BLaER1 (cell line): ENCODE results near the gene FAM110A.

Source experiments
- H3K27ac ChIP-seq: shearing (Covaris generic); formaldehyde crosslinking; 2 replicates; pipeline ENCODE4 v1.8.1; 2022
- H3K27me3 ChIP-seq: shearing (Covaris generic); formaldehyde crosslinking; 2 replicates; pipeline ENCODE4 v1.8.1; 2022
- H3K36me3 ChIP-seq: shearing (Covaris generic); formaldehyde crosslinking; 2 replicates; pipeline ENCODE4 v1.8.1; 2022
- H3K4me1 ChIP-seq: shearing (Covaris generic); formaldehyde crosslinking; 2 replicates; pipeline ENCODE4 v1.8.1; 2022
- H3K4me2 ChIP-seq: shearing (Covaris generic); formaldehyde crosslinking; 2 replicates; pipeline ENCODE4 v1.8.1; 2022
- H3K4me3 ChIP-seq: shearing (Covaris generic); formaldehyde crosslinking; 2 replicates; pipeline ENCODE4 v1.8.1; 2022
- H3K9ac ChIP-seq: shearing (Covaris generic); formaldehyde crosslinking; 2 replicates; pipeline ENCODE4 v1.8.1; 2022
- H3K9me3 ChIP-seq: shearing (Covaris generic); formaldehyde crosslinking; 2 replicates; pipeline ENCODE4 v1.8.1; 2022
- H4K20me1 ChIP-seq: shearing (Covaris generic); formaldehyde crosslinking; 2 replicates; pipeline ENCODE4 v1.8.1; 2022
- Cebpa-rat ChIP-seq: shearing (Covaris generic); IDR thresholded peaks from 2 replicates; pipeline ENCODE4 v1.8.1; 2022

The FAM110A gene

DNA sequence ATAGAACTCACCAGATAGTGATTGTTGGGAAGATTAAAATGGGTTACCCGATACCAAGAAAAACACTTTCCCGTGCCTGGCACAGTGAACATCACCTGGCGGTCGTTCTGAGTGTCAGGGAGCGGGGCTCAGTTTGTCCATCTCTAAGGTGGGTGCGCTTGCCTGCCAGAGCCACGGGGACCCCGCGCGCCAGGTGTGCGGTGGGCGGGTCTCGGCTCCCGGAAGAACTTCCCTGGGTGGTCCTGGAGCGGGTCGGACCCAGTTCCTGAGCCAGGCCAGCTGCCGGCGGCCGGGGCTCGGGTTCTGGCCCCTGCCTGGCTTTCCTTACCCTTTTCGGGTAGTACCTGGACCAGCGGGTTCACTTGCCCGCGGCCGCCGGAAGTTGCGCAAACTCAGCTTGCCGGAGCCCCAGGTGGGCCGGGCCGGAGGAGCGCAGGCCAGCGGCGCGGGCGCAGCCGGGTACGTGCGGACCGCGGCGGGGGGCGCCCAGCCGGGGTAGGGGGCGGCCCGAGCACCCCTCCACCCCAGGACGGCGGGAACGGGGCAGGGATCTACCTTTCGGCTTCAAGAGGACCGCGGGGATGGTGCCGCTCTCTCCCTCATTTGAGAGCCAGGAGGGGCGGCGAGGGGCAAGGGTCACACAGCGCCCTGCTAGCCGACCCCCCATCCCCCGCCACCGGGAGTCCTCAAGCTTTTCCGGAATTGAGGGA, 7.5 kb downstream of the FAM110A start:
- H4K20me1 ChIP-seq = peaks cover 19% of the 10 kb centered on the region

DNA sequence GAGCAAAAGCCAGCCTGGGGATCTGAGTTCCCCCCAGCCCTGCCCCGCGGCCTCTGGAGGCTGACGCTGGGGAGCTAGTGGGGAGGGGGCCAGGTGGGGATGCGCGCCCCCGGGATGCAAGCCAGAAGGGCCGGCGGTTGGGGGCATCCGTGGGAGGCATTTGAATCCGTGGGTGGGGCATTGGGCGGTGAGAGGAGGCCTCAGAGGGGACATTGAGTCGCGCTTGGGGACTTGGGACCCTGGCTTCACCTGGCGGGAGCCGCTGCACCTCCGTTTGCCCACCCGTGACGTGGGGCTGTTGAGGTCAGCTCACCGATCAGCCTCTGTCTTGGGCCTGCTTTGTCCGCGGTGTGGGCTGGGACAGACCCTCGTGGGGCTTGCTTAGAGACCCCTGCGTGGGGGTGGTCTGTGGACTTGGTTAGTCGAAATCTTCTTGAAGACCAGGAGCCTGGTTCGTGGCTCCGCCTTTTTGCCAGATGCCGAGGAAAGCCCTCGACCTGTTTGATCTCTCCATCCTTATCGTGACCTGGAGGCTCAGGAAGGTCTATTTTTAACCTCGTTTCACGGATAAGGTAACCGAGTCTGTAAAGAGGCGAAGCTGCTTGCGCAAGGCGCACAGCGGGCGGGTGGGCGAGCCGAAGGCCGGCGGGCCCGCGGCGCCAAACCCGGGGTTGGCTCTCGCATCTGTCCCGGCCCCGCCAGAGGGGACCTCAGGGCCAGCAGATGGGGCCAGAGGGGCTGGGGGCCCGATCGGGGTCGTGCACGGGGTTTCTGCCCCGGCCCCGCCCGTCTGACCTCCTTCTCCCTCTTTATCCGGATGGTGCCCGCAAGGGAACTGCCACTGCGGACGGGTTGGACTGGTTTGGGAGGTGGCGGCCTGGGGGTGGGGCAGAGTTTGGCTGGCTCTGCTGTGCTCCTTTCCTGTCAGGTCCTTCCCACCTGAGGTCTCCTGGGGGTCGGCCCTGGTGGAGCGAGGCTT, 8.3 kb downstream of the FAM110A start:
- Histone ChIP-seq H3K9me3 (no peaks in the 10 kb centered on the region), H4K20me1 (peaks cover 23% of the 10 kb centered on the region), H3K9ac (no peak overlapping the region), H3K36me3 (no peaks in the 10 kb centered on the region), H3K27ac (no peak overlapping the region), H3K4me2 (peak overlapping the region; percentile 5; the same call in 1 of the 2 replicates), H3K4me1 (peaks cover 52% of the 10 kb centered on the region), H3K27me3 (no peaks in the 10 kb centered on the region), H3K4me3 (no peak overlapping the region)
- no peak for TF ChIP-seq Cebpa-rat

More for the DNA sequence above, 7.5 kb downstream of the FAM110A start:
- no peak overlapping the region for H3K4me3 ChIP-seq
- peaks cover 51% of the 10 kb centered on the region for H3K4me1 ChIP-seq
- peak overlapping the region; percentile 5 for H3K4me2 ChIP-seq
- H3K9ac ChIP-seq = no peak overlapping the region
- H3K36me3 ChIP-seq = no peaks in the 10 kb centered on the region
- no peak overlapping the region for H3K27ac ChIP-seq
- no peak for TF ChIP-seq Cebpa-rat
- no peaks in the 10 kb centered on the region for H3K9me3 ChIP-seq
- no peaks in the 10 kb centered on the region for H3K27me3 ChIP-seq

DNA sequence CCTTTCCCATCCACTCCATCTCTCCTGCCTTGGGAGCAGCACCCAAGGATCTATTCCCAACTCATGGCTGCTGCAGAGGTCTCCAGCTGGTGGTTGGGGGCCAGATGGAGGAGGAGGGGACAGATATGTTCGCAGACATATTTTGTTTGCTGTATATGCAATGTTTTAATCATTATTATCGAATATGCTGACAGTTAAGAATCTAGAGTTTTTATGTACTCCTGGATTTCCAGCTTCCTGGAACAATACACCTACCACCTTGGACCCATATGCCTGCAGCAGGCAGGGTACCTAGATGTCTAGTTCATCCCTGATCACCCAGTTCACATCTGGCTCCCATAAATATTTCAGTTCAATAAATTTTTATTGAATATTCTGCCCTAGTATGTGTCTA, 9.0 kb downstream of the FAM110A start:
- Histone ChIP-seq H3K9ac (no peak overlapping the region), H3K4me2 (no peak overlapping the region), H3K4me3 (no peak overlapping the region), H3K27ac (no peak overlapping the region), H4K20me1 (peaks cover 29% of the 10 kb centered on the region), H3K36me3 (no peaks in the 10 kb centered on the region), H3K9me3 (no peaks in the 10 kb centered on the region), H3K27me3 (no peaks in the 10 kb centered on the region), H3K4me1 (peaks cover 52% of the 10 kb centered on the region)
- no peak for TF ChIP-seq Cebpa-rat

DNA sequence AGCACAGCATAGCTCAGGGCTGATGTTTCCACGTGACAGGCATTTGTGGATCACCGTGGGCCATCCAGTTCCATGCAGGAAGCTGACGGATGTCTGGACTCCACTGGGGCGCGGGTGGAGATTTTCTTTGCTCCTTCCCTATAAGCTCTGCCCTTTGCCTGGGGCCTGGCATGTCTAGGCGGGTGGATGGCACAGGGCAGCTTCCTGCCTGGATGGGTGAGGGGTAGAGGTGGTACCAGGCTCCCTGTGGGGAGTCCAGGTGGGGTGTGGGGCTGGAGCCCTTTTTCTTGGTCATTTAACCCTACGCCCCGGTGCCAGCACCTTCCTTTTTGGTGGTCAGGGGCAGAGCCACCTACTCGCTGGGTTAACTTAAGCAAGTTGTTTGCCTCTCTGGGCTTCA, 10.4 kb downstream of the FAM110A start:
- Histone ChIP-seq H3K4me1 (peaks cover 58% of the 10 kb centered on the region), H3K4me3 (no peak overlapping the region), H3K9me3 (no peaks in the 10 kb centered on the region), H4K20me1 (peaks cover 42% of the 10 kb centered on the region), H3K4me2 (peak overlapping the region; percentile 99), H3K36me3 (no peaks in the 10 kb centered on the region), H3K9ac (no peak overlapping the region), H3K27me3 (no peaks in the 10 kb centered on the region), H3K27ac (no peak overlapping the region)
- TF ChIP-seq Cebpa-rat = no peak

DNA sequence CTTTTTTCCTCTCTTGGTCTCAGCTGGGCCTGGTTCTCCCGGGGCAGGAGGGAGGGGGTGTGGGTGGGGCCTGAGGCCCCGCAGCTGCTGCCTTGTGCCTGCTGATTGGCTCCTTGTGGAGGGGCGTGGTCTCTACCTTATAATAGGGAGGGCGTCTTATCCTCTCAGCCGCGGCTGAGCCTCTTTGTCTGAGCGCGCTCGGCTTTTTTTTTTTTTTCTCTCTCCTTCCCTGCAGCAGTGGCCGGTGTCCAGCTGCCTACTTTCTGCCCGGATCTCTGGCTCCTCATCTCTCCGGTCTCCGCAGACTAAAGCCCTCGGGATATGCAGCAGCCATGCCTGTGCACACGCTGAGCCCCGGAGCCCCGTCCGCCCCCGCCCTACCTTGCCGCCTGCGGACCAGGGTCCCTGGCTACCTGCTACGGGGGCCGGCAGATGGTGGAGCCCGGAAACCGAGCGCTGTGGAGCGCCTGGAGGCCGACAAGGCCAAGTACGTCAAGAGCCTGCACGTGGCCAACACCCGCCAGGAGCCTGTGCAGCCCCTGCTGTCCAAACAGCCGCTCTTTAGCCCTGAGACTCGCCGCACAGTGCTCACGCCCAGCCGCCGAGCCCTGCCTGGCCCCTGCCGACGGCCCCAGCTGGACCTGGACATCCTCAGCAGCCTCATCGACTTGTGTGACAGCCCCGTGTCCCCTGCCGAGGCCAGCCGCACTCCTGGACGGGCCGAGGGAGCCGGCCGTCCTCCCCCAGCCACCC, 11.1 kb downstream of the FAM110A start:
- Histone ChIP-seq H3K4me2 (peak overlapping the region; percentile 99), H4K20me1 (peaks cover 42% of the 10 kb centered on the region), H3K4me1 (peaks cover 59% of the 10 kb centered on the region), H3K27me3 (no peaks in the 10 kb centered on the region), H3K27ac (peak overlapping the region; percentile 80), H3K36me3 (no peaks in the 10 kb centered on the region), H3K4me3 (peak overlapping the region; percentile 87), H3K9ac (peak overlapping the region; percentile 87), H3K9me3 (no peaks in the 10 kb centered on the region)
- TF ChIP-seq Cebpa-rat = no peak

DNA sequence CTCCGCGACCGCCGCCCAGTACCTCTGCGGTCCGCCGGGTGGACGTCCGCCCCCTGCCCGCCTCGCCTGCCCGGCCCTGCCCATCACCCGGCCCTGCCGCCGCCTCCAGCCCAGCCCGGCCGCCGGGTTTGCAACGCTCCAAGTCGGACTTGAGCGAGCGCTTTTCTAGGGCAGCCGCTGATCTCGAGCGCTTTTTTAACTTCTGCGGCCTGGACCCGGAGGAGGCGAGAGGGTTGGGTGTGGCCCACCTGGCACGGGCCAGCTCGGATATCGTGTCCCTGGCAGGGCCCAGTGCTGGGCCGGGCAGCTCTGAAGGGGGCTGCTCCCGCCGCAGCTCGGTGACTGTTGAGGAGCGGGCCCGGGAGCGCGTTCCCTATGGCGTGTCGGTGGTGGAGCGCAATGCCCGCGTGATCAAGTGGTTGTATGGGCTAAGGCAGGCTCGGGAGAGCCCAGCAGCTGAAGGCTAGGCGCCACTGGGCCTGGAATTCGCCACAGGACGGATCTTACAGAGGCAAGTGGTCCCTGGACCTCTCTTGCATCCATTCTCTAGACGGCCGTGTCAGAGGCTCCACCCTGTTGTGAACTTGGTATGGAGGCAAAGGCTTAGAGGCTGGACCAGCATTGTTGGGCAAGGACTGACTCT, 11.8 kb downstream of the FAM110A start:
- Histone ChIP-seq H4K20me1 (peaks cover 42% of the 10 kb centered on the region), H3K4me2 (peak overlapping the region; percentile 99)

DNA sequence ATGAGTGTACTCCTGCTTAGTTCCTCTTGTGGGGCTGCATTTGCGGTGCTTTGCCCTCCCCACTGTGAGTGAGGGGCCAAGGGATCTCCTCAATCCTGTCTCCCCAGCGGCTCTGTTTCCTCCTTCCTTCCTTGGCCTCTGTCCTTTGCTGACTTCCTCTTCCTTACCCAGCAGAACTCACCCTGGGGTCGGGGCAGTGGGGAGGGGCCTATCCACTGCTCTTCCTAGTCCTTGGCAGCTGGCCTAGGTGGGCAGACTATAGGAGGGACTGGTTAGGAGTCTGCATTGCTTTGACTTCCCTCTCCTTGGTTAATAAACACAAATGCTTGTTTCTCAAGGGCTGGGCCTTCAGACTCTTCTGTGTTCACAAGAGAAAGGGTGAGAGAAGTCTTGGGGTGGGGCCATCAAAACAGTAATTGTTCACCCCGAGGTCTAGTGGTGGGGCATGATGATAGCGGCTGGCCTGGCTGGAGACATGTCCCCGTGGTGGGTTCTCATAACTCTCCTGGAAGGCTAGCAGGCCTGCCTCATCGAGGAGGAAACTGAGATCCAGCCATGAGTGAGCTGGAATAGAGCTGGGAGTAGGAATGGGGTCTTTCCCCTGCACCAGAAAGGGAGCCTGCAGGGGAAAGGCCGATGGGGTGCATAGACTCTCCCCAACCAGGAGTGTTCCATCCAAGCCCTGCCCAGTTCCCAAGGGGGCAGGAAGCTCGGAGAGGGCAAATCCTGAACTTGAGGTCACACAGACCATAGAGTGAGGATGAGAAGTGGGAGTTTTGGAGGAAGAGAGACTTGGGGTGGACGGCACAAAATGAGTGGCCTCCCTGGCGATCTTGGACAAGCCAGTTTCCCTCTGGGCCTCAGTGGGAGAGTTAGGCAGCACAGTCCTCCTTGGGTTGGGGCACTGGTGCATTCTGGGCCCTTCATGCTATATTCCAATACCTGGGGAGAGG, 12.7 kb downstream of the FAM110A start:
- Histone ChIP-seq H3K9me3 (no peaks in the 10 kb centered on the region), H3K4me2 (peak overlapping the region; percentile 99), H3K36me3 (peaks cover 2% of the 10 kb centered on the region; the same call in 1 of the 2 replicates), H3K27ac (peak overlapping the region; percentile 80), H3K4me1 (peaks cover 55% of the 10 kb centered on the region), H3K9ac (peak overlapping the region; percentile 87), H3K4me3 (peak overlapping the region; percentile 87), H4K20me1 (peaks cover 45% of the 10 kb centered on the region), H3K27me3 (no peaks in the 10 kb centered on the region)
- TF ChIP-seq Cebpa-rat = no peak

More for the DNA sequence above, 11.8 kb downstream of the FAM110A start:
- peak overlapping the region; percentile 87 for H3K4me3 ChIP-seq
- H3K27me3 ChIP-seq = no peaks in the 10 kb centered on the region
- TF ChIP-seq Cebpa-rat = no peak
- H3K27ac ChIP-seq = peak overlapping the region; percentile 80
- peaks cover 59% of the 10 kb centered on the region for H3K4me1 ChIP-seq
- no peaks in the 10 kb centered on the region for H3K36me3 ChIP-seq
- no peaks in the 10 kb centered on the region for H3K9me3 ChIP-seq
- peak overlapping the region; percentile 87 for H3K9ac ChIP-seq

DNA sequence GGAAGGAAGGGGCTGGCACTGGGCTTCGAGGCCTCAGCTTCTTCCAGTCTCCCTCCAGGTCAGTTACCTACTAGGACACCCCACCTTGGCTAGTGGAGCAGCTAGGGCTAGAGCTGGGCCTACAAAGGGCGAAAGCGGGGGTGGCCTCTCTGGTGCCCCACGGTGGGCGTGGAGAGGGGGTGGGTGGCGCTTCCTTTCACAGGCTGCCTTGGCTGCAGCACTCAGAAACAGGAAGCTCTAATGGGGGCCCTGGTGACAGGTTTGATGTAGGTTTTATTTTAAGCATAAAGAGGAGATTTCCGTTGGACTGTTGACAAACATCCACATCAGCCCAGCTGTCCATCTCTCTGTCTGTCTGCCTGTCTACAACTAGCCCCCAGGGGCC, 13.4 kb downstream of the FAM110A start:
- peak overlapping the region; percentile 87 for H3K9ac ChIP-seq
- H3K9me3 ChIP-seq = no peaks in the 10 kb centered on the region
- H3K4me2 ChIP-seq = peak overlapping the region; percentile 99
- peaks cover 9% of the 10 kb centered on the region; the same call in 1 of the 2 replicates for H3K36me3 ChIP-seq
- TF ChIP-seq Cebpa-rat = no peak
- H3K27ac ChIP-seq = peak overlapping the region; percentile 80
- peaks cover 48% of the 10 kb centered on the region for H3K4me1 ChIP-seq
- peak overlapping the region; percentile 87 for H3K4me3 ChIP-seq
- H3K27me3 ChIP-seq = no peaks in the 10 kb centered on the region
- peaks cover 52% of the 10 kb centered on the region for H4K20me1 ChIP-seq
